HEK293T (cell line): ENCODE measurements around the gene NUP205.

Experiments used
- ARNT ChIP-seq: fragments of 450-650 bp; IDR thresholded peaks from 2 replicates; pipeline ENCODE4 v1.6.1; 2017; ENCODE audit warnings: mild to moderate bottlenecking
- BHLHE40 ChIP-seq: fragments of 450-650 bp; IDR thresholded peaks from 2 replicates; pipeline ENCODE4 v1.6.1; 2016; ENCODE audit warnings: mild to moderate bottlenecking, moderate library complexity, borderline replicate concordance
- CTBP1 ChIP-seq: fragments of 450-650 bp; IDR thresholded peaks from 2 replicates; pipeline ENCODE4 v1.6.1; 2016; ENCODE audit warnings: borderline replicate concordance
- FOXK2 ChIP-seq: fragments of 450-650 bp; IDR thresholded peaks from 2 replicates; pipeline ENCODE4 v1.6.1; 2016; ENCODE audit warnings: mild to moderate bottlenecking
- NFRKB ChIP-seq: fragments of 450-650 bp; IDR thresholded peaks from 2 replicates; pipeline ENCODE4 v1.6.1; 2016; ENCODE audit warnings: mild to moderate bottlenecking, moderate library complexity
- TARDBP ChIP-seq: fragments of 450-650 bp; IDR thresholded peaks from 2 replicates; pipeline ENCODE4 v1.6.1; 2016

DNA sequence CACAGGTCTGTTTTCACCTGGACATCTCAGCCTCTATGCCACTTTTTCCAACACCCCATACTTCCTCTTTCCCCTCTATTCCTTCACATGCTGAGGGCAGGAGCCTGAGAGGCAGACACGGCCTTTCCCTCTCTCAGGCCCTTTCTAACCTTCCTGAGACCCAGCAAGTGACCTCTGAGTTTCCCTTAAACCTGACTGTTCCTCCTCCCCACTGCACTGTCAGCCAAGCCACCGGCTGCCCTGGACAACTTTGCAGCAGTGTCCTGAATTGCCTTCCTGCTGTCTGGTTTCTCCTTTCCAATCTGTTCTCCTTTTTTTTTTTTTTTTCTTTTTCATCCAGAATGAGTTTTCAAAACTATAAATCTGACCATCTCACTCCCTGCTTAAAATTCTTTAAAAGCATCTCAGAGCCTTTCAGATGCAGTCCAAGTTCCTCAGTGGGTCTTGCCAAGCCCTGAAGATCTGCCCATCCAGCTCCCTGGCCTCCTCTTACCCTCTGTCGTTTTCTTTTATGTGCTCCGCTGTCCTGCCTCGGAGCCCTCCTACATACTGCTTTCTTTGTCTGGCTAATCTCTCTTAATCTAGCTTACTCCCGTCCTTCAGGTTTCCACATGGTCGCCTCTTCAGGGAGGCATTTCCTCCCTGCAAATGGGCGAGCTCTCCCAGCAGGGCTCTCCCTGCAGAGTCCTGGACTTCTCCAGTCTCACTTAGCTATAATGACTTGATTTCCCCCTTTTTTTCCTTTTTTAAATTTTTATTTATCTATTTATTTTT is 139.7 kb downstream of the NUP205 start:
- TF ChIP-seq NFRKB = no peak
- no peak for TF ChIP-seq FOXK2
- TF ChIP-seq ARNT = no peak
- TF ChIP-seq BHLHE40 = no peak
- no peak for TF ChIP-seq CTBP1
- TF ChIP-seq TARDBP = no peak
